SJCRH30 (cell line): ENCODE measurements around the gene TEX50. TPM values are rescaled to one million over a fixed set of nuclear protein-coding genes. Genes with fewer than 3 reads are reported as not detected.
"Not testable (repeated sequence)": the region's sequence is repeated elsewhere in the genome, so short reads cannot be mapped to it uniquely, and the experiment has no call there.

ENCODE experiments used
- DNase-seq, 2 experiments: peaks; one replicate each; pipeline ENCODE4 v3.0.0-alpha.2; 2015 to 2020
- H3K27ac ChIP-seq: fragments of 250-450 bp; sonication (Bioruptor Pico); 2 replicates; pipeline ENCODE4 v1.5.1; 2020; ENCODE audit warnings: mild to moderate bottlenecking, moderate library complexity
- H3K27me3 ChIP-seq: fragments of 250-450 bp; sonication (Bioruptor Pico); 2 replicates; pipeline ENCODE4 v1.5.1; 2020; ENCODE audit warnings: mild to moderate bottlenecking, moderate library complexity
- H3K36me3 ChIP-seq: fragments of 250-450 bp; sonication (Bioruptor Pico); 2 replicates; pipeline ENCODE4 v1.5.1; 2020; ENCODE audit warnings: mild to moderate bottlenecking, moderate library complexity
- H3K4me1 ChIP-seq: fragments of 250-450 bp; sonication (Bioruptor Pico); 2 replicates; pipeline ENCODE4 v1.5.1; 2020; ENCODE audit warnings: mild to moderate bottlenecking, moderate library complexity
- H3K4me3 ChIP-seq: fragments of 250-450 bp; sonication (Bioruptor Pico); 2 replicates; pipeline ENCODE4 v1.5.1; 2020; ENCODE audit warnings: mild to moderate bottlenecking, moderate library complexity
- H3K9me3 ChIP-seq: fragments of 250-450 bp; sonication (Bioruptor Pico); replicated peaks from 2 replicates; pipeline ENCODE4 v1.5.1; 2020; ENCODE audit warnings: mild to moderate bottlenecking, moderate library complexity
- total RNA-seq: library from RNA; depleted of rRNA; stranded (reverse); fragments of >200 nt; shearing (Covaris generic); gene quantifications from 2 replicates; pipeline ENCODE4 v1.2.3, GENCODE V29; 2014

The TEX50 gene
- total RNA-seq, 1 experiment from 2014 or later, result not detected

DNA sequence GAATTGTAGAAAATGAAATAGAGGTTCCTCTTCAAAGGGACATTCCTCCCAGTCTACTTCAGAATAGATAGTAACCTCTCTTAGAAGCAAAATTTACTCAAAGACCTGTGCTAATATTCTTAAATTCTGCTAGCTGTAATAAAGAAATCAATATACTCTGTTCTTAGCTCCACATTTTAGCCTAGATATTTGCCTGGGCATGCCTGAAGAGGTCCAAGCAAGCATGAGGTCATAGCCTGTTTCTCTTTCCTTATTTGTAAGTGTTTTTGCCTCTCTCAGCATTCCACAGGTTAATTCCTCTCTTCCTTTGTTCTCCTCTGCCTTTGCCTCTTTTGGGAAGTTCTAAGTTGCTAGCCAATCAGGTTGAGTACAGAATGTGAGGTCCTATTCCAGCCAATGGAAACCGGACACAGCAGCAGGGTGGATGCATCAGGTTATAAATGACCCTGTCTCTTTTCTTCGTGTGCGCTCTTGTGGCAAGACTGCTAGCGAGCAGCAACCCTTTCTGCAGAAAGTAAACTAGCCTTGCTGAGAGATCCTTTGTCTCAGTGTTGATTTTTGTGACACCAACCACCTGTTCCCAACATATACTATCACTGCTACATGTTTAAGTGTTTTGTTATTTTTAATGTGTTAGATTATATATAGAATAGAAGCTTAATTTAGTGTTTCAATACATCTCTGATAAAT is 7.5 kb downstream of the TEX50 start:
- H3K27me3 ChIP-seq, H3K4me1 ChIP-seq, H3K36me3 ChIP-seq, DNase-seq, H3K4me3 ChIP-seq, H3K27ac ChIP-seq, H3K9me3 ChIP-seq: not testable (repeated sequence)

DNA sequence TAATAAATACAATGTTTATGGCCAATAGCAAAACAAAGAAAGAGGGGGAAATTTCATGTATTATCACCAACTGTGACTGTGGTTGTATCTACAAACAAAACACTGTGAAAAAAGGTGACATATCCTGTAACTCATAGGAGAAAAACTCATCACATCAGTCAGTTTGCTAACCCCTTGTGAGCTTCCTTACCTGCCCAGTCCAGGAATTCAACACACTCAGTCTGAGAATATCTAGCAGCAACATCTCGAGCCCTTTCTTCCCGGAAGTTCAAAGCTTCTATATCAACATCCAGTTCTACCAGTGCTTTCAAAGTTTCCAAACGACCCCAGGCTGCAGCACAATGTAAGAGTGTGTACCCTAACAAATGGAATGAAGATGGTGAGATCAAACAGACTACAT is 11.5 kb downstream of the TEX50 start:
- Histone ChIP-seq H3K4me1 (no peaks in the 10 kb centered on the region), H3K27me3 (no peaks in the 10 kb centered on the region), H3K36me3 (no peaks in the 10 kb centered on the region), H3K27ac (no peak overlapping the region), H3K9me3 (no peaks in the 10 kb centered on the region), H3K4me3 (no peak overlapping the region)
- DNase-seq, result no peak

DNA sequence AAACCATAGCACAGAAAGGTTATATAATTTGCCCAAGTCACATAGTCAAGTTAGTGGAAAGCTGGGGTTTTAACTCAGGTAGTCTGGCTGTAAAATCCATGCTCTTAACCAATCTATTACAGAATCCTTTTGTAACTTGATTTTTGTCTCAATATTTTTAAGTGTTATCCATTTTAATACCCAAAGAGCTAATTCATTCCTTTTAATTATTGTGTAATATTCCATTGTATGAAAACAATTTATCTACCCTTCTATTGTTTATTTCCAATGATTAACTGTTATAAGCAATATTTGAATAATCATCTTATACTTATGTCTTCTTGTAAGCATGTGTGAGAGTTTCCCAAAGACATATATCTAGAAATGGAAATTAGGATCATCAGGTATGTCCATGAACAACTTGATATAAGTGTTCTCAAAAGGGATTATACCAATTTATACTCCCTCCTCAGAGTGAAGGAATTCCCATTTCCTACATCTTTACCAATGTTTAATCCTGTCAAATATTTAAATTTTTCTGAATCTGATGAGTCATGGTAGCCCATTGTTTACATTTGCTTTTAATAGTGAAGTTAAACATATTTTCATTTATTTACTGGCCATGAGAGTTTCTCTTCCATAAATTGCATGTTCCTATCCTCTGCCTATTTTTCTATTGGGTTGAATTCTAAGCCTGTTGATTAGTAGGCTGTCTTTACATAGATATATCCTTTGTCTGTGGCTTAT is 13.9 kb downstream of the TEX50 start:
- Histone ChIP-seq H3K4me3 (no peak overlapping the region), H3K27me3 (no peaks in the 10 kb centered on the region), H3K36me3 (no peaks in the 10 kb centered on the region), H3K4me1 (no peaks in the 10 kb centered on the region), H3K9me3 (no peaks in the 10 kb centered on the region), H3K27ac (no peak overlapping the region)
- no peak for DNase-seq

DNA sequence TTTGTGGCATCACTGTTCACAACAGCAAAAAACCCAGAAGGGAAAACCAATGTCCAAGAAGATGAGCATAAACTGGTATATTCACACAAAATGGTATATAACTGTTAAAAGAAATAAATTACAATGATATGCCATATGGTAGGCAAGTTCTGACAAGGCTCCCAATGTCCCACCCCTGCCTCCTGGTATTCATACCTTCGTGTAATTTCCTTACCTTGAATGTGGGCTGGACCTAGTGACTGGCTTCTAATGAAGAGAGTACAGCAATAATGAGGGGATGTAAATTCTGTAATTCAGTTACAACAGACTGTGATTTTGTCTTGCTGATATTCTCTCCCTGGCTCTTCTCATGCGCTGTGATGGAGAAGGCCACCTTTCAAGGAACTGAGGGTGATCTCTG is 25.2 kb downstream of the TEX50 start:
- DNase-seq, result no peak
- Histone ChIP-seq H3K36me3 (no peaks in the 10 kb centered on the region), H3K27me3 (no peaks in the 10 kb centered on the region), H3K9me3 (no peaks in the 10 kb centered on the region), H3K4me3 (no peak overlapping the region), H3K27ac (no peak overlapping the region), H3K4me1 (no peaks in the 10 kb centered on the region)

DNA sequence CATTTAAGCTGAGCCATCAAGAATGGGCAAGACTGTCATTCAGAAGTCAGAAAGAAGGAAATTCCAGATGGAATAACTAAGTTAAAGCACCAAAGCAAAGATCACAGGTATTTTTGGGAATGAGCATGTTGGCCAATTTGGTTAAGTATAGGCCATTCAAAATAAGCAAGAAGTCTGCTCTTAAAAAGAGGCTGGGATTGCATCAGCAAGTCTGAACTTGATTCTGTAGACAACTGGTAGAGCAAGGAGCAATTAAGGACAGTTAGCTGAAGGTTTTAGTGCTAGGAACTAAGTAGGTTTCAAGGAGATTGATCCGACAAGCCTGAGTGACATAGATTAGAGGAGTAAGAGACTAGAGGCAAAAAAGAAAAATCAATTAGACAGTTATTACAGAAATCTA is 26.1 kb downstream of the TEX50 start:
- Histone ChIP-seq H3K9me3 (no peaks in the 10 kb centered on the region), H3K4me3 (no peak overlapping the region), H3K27me3 (no peaks in the 10 kb centered on the region), H3K4me1 (no peaks in the 10 kb centered on the region), H3K36me3 (no peaks in the 10 kb centered on the region), H3K27ac (no peak overlapping the region)
- DNase-seq, result no peak

DNA sequence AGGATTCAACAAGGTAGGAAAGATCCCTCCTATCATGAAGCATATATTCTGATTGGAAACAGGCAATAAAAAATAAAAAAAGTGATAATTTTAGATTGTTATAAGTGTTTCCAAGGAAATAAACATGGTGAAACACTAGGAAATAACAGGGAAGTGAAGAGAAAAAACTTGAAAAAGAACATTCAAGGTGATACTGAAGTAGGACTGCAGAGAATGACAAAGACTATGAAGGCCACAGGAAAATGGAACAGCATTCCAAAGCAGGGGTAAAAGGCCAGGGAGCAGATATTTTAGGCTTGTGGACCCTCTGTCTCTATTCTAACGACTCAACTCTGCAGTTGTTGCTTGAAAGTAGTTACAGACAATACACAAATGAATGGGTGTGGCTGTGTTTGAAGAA is 26.6 kb downstream of the TEX50 start:
- H3K36me3 ChIP-seq, result no peaks in the 10 kb centered on the region
- DNase-seq, result no peak
- H3K27me3 ChIP-seq, result no peaks in the 10 kb centered on the region
- H3K9me3 ChIP-seq, result no peaks in the 10 kb centered on the region
- no peak overlapping the region for H3K4me3 ChIP-seq
- H3K4me1 ChIP-seq, result no peaks in the 10 kb centered on the region
- H3K27ac ChIP-seq, result no peak overlapping the region

DNA sequence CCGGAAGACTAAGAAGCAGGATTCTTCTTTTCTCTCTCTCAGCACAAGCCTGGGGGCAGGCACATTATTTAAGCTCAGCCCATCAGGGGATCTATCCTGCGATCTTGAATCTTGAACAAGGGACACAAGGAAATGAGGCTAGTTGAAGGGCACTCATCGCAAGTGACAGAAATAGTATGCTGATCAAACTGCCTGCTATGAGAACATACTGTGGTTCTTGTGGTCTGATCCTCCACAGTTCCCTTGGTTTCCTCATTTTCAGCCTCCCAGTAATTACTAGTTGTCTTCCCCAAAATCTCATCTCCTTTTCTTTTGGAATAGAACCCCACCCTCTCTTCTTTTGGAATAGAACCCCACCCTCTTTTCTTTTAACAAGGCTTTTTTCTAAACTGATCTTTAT is 28.0 kb downstream of the TEX50 start:
- Histone ChIP-seq H3K4me3 (no peak overlapping the region), H3K4me1 (no peaks in the 10 kb centered on the region), H3K36me3 (no peaks in the 10 kb centered on the region), H3K27ac (no peak overlapping the region), H3K9me3 (no peaks in the 10 kb centered on the region), H3K27me3 (no peaks in the 10 kb centered on the region)
- no peak for DNase-seq

DNA sequence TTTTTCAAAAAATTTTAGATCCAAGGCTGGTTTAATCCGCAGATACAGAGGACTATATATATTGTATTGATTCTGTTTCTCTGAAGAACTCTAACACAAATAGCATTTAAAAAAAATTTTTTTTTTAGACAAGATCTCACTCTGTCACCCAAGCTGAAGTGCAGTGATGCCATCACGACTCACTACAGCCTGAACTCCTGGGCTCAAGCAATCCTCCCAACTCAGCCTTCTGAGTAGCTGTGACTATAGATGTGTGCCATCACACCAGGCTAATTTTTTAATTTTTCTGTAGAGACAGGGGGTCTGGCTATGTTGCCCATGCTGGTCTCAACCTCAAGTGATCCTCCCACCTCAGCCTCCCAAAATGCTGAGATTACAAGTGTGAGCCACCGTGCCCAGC is 31.5 kb downstream of the TEX50 start:
- H3K4me1 ChIP-seq, result no peaks in the 10 kb centered on the region
- no peak overlapping the region for H3K27ac ChIP-seq
- DNase-seq, result no peak
- H3K36me3 ChIP-seq, result no peaks in the 10 kb centered on the region
- no peaks in the 10 kb centered on the region for H3K9me3 ChIP-seq
- no peaks in the 10 kb centered on the region for H3K27me3 ChIP-seq
- H3K4me3 ChIP-seq, result no peak overlapping the region

DNA sequence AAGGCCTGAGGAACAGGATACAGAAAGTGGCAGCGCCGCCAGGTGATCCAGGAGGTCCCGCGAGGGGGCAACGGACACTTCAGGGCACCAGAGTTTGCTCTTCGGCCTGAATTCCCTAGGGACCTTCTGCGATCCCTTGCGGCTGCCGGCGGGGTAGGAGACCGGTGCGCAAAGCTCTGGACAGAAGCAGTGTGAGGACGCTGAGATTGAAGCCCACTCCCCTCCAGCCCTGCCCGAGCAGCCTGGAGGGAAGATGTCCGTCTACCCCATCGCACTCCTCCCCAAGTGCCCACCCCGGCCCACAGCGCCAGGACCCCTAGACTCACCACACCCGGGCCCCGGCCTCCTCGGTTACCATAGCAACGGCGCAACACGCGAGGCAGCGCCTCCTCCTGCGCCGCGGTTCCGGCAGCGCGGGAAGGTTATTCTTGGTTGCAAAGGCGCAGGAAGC is 34.4 kb downstream of the TEX50 start, which contains the start of gene ANKRD45:
Gene ANKRD45, minus strand, starts transcription at position 361 of the 451 bp plus-strand sequence. CDS start 10,433 bp downstream, outside the sequence.
- no peaks in the 10 kb centered on the region for H3K36me3 ChIP-seq
- H3K9me3 ChIP-seq, result no peaks in the 10 kb centered on the region
- no peaks in the 10 kb centered on the region for H3K27me3 ChIP-seq
- no peak for DNase-seq
- H3K4me3 ChIP-seq, result no peak within 1 kb of the TSS
- no peak within 1 kb of the TSS for H3K27ac ChIP-seq
- no peaks in the 10 kb centered on the region for H3K4me1 ChIP-seq

DNA sequence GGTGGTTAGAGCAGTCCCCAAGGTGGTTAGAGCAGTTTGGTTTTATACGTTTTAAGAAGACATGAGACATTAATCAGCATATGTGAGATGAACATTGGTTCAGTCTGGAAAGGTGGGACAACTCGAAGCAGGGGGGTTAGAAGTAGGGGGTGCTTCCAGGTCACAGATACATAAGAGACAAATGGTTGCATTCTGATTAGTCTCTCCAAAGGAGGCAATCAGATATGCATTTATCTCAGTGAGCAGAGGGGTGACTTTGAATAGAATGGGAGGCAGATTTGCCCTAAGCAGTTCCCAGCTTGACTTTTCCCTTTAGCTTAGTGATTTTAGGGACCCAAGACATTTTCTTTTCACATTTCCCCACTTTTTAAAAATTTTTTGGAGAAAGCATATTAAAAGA is 39.4 kb downstream of the TEX50 start:
- H3K27me3 ChIP-seq, DNase-seq, H3K9me3 ChIP-seq, H3K36me3 ChIP-seq, H3K4me3 ChIP-seq, H3K4me1 ChIP-seq, H3K27ac ChIP-seq: not testable (repeated sequence)

DNA sequence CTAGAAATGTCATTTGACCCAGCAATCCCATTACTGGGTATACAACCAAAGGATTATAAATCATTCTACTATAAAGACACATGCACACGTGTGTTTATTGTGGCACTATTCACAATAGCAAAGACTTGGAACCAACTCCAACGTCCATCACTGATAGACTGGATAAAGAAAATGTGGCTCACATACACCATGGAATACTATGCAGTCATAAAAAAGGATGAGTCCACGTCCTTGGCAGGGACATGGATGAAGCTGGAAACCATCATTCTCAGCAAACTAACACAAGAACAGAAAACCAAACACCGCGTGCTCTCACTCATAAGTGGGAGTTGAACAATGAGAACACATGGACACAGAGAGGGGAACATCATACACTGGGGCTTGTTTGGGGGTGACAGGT is 45.0 kb downstream of the TEX50 start:
- not testable (repeated sequence) for H3K27ac ChIP-seq, H3K4me3 ChIP-seq, H3K4me1 ChIP-seq, H3K27me3 ChIP-seq, DNase-seq, H3K36me3 ChIP-seq, H3K9me3 ChIP-seq

DNA sequence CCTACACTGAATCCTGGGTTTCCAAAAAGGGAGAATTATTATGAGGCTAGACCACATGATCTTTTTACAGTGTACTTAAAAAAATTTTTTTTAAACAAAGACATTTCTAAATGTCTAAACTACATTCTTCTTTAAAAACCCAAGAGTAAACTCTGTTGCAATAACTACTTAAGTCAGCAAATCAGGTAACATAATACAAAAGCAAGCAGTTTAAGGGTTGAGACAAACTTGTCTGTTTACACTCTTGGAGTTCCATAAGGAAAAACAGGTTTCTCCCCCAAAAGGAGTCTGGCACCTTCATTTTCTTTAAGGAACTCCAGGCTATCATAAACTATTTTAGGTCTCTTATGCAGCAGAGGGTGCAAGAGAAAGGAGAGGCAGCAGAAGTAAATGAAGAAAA is 47.0 kb downstream of the TEX50 start:
- Histone ChIP-seq H3K4me1 (no peaks in the 10 kb centered on the region), H3K4me3 (no peak overlapping the region), H3K9me3 (no peaks in the 10 kb centered on the region), H3K27me3 (no peaks in the 10 kb centered on the region), H3K36me3 (no peaks in the 10 kb centered on the region), H3K27ac (no peak overlapping the region)
- no peak for DNase-seq

DNA sequence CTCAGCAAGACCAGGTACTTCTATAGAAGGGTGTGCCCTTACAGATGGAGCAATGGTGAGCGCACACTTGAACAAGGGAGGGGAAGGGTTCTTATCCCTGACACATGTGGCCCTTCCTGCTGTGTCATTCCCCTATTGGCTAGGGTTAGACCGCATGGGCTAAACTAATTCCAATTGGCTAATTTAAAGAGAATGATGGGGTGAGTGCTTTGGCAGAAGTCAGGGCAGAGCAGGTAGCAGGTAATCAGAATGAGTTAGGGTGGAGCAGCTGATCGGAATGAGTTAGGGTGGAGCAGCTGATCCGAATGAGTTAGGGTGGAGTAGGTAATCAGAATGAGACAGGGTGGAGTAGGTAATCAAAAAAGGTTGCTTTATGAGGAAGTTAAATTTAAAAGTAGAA is 48.7 kb downstream of the TEX50 start:
- H3K27me3 ChIP-seq, H3K4me3 ChIP-seq, H3K9me3 ChIP-seq, DNase-seq, H3K4me1 ChIP-seq, H3K27ac ChIP-seq, H3K36me3 ChIP-seq: not testable (repeated sequence)

DNA sequence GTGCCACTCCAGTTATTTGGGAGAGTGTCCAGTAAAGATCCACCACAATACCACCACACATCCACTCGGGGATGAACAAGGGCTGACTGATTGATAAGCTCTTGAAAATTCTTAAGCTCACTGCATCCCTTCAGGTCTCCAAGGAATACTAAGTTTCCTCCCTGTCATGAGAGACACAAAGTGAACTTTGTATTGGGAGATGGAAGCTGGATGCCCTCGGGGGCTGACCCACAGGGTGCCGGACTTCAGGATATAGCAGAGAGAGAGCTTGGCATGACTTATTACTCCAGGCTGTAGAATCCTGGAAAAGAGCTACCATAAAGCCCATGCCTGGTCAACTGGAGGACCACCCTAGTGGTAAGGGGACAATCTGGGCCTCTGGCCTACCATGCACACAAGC is 50.0 kb downstream of the TEX50 start:
- not testable (repeated sequence) for H3K27me3 ChIP-seq, H3K36me3 ChIP-seq, H3K4me1 ChIP-seq, H3K4me3 ChIP-seq, DNase-seq, H3K27ac ChIP-seq, H3K9me3 ChIP-seq
